Ureter (tissue), 1 donor: ENCODE data around the gene AIDA. TPM values are rescaled to one million over a fixed set of nuclear protein-coding genes. Genes with fewer than 3 reads are reported as not detected.
"Not testable (repeated sequence)": the region's sequence is repeated elsewhere in the genome, so short reads cannot be mapped to it uniquely, and the experiment has no call there.

Experiments used
- DNase-seq: peaks from one replicate; pipeline ENCODE4 v3.0.0-alpha.2; 2020; ENCODE audit warnings: low spot score
- total RNA-seq: library from RNA; stranded (reverse); gene quantifications from one replicate; pipeline ENCODE4 v1.2.4, GENCODE V29; 2023
- donor health status: DM: yes; HTN: yes; CAD: no.

AIDA gene
- total RNA-seq, 1 donor from 2014 or later = 56.5 TPM

DNA sequence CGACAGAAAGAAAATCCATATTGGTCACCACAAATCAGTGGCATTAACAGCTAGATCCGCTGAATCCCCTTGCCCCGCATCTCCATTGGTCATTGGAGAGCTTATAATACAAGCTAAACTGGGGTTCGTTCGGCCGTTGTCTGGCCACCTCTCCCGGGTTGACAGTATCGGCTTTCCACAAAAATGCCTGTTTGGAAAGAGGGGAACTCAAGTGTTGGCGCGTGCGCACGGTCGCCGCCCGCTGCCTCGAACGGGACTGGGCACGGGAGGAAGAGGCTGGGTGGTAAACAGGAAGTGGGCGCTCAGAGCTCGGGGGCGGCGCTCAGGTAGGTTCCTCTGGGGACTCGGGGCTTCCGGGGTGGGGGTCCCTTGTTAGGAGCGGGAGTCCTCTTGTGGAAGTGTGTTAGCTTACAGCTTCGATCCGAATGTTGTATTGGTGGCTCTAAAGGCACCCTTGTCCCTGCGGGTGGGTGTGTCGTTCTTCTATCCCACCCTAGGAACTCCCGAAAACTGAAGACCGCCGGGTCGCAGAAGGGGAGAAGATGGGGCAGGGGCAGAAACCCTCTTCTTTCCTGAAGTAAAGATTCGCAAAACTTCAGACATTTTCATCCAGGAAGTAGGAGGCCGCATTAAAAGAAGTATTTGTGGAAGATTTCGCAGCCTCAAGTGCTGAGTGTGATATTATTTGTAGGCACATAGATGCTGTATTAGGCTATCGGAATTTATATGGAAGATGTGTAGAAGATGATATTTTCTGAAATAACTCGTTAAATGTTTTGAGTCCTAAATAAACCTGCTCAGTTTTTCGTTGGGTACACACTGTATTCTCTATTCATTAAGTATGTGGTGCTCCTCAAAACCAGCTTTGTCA lies 1.0 kb upstream of the AIDA start:
- DNase-seq = peak; percentile 96

DNA sequence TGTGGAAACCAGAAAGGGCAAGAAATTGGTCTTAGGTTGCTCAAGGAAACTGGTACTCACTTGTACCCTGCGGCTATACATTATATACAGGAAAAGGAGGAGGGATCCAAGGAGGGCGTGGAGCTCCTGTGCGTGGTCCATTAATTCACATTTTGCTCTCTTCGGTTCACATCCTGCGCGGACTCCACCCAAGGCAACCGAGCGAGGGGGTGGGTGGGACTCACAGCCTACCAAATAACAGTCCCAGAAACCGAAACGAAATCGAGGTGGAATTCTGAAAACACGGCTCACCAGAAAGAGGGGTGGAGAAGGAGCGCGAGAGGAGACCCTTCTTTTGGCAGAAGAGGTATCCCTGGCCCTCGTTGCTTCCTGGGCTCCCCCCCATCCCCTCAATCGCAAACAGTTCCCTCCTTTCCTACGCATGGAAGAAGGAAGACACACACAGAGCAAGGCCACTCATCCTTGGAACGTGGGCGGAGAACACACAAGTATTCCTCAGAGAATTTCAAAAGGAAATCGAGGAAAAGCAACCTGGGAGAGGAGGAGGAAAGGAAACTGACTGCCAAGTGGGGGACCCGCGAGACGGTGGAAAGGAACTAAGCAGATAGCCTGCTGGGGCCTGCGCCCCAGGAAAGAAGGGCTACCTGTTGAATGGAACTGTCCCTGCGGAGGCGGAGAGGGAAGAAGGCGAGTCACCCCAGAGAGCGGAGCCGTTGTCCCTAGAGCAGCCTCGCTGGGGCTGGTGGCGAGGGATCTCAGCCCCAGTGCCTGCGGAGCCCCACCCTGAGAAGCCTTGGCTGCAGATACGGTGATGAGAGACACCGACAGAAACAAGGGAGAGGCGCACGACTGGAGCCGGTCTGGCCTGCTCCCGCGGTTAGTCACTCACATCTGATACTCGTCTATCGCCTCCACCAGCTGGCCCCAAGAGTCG lies 705 bp downstream of the AIDA start:
- DNase-seq = peak; percentile 61

DNA sequence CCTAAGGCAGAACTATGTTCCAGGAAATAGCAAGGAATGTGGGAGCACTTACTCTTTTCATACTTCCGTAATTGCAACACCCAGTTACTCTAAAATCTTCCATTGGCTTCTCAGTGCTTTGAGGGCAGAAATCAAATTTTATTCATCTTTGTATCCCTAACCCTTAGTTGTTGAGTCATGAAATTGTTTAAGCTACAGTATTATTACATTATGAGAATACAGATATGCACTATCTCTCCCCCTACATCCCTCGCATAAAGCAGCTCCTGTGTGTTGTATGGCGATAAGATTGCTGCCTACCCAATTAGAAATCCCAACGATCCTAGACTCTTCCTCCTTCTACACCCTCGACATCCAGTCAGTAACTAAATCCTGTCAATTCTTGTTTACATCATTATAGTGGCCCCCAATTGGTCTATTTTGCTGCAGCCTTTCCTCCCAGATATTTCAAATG lies 2.6 kb downstream of the AIDA start:
- no peak for DNase-seq

DNA sequence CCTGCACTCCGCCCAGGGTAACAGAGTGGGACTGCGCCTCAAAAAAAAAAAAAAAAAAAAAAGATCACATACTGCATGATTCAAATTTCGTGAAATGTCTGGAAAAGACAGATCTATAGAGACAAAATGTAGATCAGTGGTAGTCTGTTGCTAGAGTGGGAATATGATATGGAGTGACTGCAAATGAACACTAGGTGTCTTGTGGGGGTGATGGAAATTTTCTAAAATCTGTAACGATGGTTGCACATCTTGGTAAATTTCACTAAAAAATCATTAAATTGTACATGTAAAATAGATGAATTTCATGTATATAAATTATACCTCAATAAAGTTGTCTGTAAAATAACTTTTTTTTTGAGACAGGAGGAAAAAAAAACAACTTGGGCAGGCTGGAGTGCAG lies 5.5 kb downstream of the AIDA start:
- no peak for DNase-seq

DNA sequence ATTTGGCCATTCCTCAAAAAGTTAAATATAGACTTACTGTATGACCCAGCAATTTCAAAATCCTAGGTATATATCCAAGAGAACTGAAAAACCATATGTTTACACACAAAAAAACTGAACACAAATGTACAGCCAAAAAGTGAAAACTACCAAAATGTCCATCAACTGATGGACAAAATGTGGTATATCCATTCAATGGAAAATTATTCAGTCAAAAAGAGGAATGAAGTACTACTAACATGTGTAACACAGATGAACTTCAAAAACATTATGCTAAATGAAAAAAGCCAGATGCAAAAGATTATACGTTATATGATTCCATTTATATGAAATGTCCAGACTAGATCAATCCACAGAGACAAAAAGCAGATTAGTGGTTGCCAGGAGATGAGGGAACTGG lies 8.0 kb downstream of the AIDA start:
- DNase-seq = no peak

DNA sequence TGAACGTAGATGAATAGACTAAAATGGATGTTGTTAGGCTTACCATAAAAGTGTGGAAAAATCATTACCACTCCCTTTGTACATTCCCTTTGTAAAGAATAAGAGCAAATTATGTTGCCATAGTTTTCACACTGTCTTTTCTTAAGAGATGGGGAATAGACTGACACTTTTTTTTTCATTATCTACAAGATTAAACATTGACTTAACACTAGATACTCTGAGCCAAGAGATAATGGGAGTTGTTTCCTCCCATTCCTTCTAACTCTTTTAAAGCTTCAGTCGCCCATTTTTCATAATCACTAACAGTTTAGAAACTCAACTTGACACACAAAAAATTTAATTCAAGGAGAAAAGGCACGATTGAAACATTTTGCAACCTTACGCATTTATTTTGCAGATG lies 10.1 kb downstream of the AIDA start:
- no peak for DNase-seq

DNA sequence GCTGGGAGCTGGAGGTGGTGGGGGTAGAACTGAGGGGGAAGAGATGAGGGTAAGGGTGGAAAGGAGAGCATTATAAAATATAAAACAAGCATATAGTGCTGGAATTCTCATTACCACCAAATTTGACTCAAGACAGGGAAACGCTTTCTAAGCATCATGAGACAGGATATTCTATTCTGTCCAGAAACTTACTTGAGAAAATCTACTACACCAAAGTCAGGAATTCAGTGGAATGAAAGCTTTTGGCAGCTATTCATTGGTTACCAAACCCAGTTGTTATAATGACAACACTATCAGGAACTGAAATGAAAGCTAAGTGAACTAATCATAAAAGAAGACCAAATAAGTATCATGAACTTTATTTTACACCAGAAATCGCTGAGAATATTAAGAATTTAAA lies 14.5 kb downstream of the AIDA start:
- DNase-seq = no peak

DNA sequence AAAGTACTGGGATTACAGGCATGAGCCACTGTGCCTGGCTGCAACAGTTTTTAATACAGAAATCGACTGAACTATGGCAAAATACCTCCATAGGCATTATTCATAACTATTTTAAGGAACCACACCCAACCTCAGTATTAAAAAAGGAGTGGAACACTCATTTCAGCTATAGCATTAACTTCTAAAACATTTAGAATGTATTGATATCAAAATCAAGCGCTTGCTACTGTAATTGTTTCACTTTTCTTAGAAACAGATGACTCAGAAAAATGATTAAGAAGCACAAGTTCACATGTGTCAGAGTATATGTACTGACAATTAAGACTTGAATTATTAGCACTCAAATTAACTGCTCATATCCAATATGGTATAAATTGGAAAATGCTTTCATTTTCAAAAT lies 15.1 kb downstream of the AIDA start:
- DNase-seq = no peak

DNA sequence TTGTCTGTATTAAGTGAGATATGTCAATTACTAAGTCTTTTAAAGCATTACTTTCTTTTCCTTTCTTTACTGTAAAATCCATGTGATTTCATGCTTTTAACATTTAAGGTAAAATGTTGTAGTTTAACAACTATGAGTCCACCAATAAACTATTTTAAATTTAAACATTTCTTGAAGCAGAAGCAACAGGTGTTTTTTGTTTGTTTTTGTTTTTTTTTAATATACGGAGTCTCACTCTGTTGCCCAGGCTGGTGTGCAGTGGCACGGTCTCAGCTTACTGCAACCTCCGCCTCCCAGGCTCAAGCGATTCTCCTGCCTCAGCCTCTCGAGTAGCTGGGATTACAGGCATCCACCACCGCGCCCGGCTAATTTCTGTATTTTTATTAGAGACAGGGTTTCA lies 15.6 kb downstream of the AIDA start:
- no peak for DNase-seq

DNA sequence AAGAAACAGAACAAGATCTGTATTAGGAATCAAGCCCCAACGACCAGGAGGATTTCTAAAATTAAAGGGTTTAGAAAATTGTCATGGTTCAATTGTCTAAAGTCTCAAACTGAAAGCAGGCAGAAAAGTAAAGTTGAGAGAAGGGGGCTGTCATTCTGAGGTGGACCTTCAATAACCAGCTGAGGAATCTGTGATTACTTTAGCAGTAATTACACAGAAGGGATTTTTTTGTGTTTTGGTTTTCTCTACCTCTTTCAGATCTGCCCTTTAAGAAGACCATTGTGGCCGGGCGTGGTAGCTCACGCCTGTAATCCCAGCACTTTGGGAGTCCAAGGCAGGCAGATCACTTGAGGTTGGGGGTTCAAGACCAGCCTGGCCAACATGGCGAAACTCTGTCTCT lies 17.4 kb downstream of the AIDA start:
- DNase-seq = no peak

DNA sequence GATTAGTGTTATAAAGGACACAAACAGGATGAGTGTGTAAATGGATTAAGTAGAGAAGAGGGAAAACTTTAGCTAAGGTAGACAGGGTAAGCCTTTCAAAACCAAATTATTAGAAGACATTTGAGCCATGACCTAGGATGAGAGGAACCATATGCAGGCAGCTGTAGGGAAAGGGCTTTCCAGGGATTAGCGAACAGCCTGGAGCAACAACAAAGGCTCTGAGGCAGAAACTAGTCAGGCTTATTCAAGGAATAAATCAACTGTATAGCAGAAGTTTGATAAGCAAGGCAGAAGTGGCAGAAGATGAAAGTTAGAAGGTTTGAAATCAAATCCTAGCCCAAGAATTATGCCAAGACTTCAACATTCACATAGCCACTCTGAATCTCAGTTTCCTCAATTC lies 21.3 kb downstream of the AIDA start:
- DNase-seq = no peak

DNA sequence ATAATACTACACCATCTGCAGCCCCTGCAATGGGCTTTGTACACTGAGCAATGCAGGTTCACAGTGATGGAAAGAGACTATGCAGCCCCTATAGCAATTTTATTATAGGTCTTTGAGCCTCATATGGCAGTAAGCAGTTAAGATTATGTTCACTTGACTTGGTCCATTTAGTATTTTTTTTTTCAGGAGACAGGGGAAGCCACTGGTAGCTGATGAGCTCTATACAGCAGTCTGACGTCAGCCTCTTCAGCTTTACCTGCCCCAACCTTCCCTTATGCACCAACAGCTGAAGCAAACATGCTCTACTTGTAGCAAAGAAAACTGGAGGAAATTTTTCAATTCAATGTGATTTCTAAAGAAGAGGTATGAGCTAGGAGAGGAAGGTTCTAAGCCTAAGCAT lies 32.2 kb downstream of the AIDA start:
- DNase-seq = no peak

DNA sequence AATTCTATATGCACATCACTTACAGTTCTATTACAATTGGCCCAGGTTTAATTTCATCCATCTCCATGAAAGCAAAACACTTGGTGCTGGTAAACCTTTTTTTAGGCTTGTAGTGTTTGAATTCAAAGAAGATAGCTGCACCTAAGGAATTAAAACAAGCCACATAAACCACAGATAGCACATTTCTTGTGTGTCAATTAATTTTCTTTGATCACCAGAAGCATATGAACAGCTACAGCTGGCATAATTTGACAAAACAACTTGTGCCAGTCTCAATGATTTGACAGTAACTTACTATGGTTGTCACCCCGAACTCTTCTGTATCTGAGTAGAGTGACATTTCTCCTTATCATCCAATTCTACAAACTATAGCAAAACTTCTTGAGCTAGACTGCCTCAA lies 42.2 kb downstream of the AIDA start:
- DNase-seq = no peak

DNA sequence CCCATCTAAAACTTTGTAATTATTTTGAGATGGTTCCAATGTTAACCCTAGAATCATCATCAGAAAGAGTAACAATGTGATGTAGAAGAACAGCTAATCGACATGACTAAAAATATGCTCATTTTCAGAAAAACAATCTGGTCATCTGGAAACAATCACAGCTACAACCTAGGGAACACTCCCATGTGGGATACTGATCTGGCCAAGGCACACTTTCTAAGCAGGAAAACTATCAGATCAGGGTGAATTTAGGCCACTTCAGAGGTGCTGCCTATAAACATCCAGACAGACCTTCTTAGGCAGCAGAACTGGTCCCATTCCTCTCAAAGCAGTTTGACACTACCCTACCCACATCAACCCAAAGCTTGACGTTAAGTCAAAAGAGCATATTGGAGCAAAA lies 43.2 kb downstream of the AIDA start:
- DNase-seq = not testable (repeated sequence)

DNA sequence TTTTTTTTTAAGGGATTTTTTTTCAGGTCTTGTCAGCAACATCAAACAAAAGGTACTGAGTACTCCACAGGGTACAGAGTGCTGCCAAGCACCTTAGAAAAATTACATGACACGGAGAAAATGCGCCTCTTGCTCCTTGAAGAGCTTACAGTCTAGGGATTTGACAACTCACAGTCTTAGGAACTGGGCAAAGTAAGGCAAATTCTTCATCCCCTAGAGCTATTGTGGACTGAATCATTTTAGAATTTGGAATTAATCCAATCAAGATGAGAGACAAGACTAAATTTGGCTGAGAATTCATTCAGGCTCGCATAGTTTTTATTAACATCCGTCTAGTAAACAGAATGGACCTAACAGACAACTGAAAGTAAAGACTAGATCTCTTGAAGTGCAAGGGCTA lies 44.1 kb downstream of the AIDA start:
- DNase-seq = not testable (repeated sequence)

DNA sequence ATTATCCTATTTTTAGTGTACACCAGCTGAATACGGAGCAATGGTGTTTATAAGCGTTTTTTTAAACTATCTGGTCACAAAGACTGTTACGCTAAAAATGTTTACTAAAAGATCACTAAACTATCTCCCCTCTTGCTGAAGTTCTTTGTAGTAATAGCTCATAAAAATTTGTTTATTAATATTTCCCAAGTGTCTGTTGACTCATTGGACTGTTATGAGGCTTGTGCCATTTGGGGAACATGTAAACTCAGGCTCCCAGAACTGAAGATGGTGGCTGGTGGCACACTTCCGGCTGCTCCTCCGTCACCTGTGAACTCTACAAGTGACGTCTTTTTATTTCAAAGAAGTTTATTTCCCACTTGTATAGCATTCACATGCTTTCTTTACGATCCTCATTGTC lies 46.3 kb downstream of the AIDA start:
- no peak for DNase-seq

DNA sequence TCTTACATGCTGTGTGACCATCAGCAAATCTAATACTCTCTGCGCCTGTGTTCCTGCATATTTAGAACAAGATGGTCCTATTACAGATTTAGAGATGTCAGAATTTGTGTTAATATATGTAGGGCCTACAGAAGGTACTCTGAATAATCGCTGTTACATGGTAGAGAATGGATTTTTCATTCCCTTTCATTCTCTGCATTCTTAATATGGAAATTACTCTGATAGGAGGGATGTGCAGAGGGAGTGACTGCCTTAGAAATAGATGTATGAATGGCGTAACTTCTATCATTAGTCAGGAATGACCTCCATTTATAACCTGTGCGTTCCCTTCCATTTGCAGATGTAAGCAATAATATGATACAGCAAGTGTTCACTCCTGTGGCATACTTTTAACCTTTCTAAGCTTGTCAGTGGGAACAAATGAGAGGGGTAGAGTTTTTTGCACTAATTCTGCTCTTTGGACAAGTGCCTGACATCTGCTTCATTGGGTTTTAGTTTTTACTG lies 48.8 kb downstream of the AIDA start:
- DNase-seq = no peak

DNA sequence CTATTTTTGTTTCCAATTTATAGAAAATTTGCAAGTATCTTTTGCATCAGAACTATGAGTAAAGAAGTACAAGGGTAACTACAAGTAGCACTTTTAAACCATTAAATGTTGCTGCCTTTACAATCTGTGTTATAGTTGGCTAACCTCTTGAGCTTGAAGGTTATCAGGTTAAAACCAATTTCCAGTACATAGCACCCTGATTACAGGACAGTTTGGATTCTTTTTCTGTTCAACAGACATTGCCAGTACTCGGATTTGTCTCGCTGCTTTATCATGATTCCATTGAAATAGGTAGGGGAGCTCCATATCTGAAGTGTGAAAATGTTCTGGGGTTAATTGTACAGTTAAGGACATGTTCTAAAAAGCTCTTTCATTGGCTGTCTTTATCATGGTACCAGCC lies 54.4 kb downstream of the AIDA start:
- DNase-seq = no peak

DNA sequence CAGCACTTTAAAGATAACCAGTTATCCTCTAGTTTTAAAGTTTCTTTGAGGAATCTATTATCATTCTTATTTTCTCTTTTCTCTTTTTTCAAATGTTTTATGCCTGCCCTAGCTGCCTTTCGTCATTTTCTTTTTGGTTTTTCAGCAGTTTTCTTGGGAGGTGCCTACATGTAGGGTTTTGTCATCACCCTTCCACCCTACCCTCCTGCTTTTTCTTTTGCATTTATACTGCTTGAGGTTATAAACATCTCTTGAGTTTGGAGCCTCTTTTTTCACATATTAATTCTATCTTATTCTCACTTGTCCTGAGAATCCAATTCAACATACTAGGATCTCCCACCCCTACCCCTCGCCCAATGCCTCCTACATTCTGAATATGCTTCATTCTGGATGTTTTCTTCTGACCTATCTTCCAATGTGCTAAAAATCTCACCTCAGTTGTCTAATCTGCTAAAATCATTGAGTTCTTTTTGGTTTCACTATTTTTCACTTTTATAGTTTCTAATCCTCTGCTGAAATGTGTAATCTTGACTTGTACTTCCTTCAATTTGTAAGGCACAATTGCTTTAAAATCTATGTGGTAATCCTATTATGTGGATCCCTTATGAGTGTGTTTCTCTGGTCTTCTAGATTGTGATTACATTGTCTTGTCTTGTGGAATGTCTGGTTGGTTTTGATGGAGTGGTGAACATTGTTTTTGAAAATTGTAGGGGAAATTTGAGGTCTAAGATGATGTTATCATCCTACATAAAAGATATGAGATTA lies 55.7 kb downstream of the AIDA start:
- DNase-seq = no peak

DNA sequence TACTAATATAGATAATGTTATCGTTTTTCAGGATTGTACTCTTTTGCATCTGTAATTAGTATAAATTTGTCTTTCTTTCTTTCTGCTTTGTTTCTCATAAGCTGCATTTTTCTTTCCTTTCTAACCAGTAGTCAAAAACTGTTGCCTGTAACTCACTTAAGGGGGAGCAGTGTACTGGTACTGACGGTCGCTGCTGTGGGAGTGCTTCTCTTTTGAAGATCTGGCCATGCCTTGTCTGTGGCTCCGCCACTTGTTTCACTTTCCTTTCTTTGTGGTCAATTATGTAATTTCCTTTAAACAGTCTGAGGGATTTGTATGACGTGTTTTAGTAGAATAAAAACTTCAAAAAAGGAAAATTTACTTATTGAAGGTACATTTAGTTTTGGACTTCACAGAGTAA lies 57.4 kb downstream of the AIDA start:
- DNase-seq = no peak

DNA sequence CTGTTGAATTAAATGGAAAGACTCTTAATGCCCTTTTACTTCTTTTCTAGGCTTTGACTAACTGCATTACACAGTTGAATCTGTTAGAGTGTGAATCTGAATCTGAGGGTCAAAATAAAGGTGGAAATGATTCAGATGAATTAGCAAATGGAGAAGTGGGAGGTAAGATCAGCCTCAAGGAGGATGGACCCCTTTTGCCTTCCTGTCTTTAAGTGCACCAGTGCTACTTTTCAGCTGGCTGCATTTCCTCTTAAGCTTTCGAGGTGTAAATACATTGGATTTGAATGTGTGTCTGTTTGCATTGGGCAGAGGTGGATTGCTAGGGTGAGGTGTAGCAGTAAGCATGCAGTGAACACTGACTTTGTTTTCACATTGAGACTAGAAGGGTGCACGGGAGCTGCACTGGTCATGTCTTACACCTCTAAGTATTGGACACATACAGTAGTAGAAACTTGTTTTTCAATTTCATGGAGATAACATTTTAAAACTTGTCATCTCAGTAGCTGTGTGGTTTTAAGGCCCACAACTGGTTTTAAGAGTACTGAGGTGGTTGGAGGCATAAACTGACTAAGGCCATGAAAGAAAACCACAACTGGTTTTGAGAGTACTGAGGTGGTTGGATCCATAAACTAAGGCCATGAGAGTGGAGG lies 59.0 kb downstream of the AIDA start:
- DNase-seq = no peak
